GM12878 (cell line): Measurements from ENCODE around the gene FGF12. TPM values are rescaled to one million over a fixed set of nuclear protein-coding genes. Genes with fewer than 3 reads are reported as not detected.

Source experiments
- ATAC-seq: fragments of 200-7000 bp; cut with Tn5 transposase; 3 replicates; pipeline ENCODE4 v1.9.1; 2020; ENCODE audit warnings: mild to moderate bottlenecking, moderate library complexity
- BruUV-seq: library from RNA; stranded (reverse); fragments of 400-500 nt; replicated peaks from 2 replicates; lab custom pipeline; 2021; lab: Mats Ljungman, UMichigan
- CTCF ChIA-PET: fragments of 300-600 bp; sonication (Branson Sonifier 250); formaldehyde crosslinking; extraction: SDS; loops from one replicate; lab custom pipeline; 2021; ENCODE audit warnings: inconsistent platforms; lab: Yijun Ruan, JAX
- POLR2A ChIA-PET: fragments of 350-600 bp; formaldehyde crosslinking; extraction: SDS; loops from one replicate; lab custom pipeline; 2021; ENCODE audit warnings: inconsistent platforms; lab: Charles Lee
- RAD21 ChIA-PET: fragments of 300-600 bp; sonication (Branson Sonifier 250); formaldehyde crosslinking; loops from one replicate; lab custom pipeline; 2023; ENCODE audit warnings: antibody characterized with exemption; ENCODE audit not compliant: unreplicated experiment; lab: Charles Lee
- SMC1A ChIA-PET: fragments of 300-600 bp; sonication (Branson Sonifier 250); formaldehyde crosslinking; loops from one replicate; lab custom pipeline; 2023; ENCODE audit not compliant: unreplicated experiment, uncharacterized antibody; lab: Charles Lee
- DNase-seq: peaks from one replicate; pipeline ENCODE4 v3.0.0-alpha.2; 2011; ENCODE audit warnings: low read depth, low spot score
- FAIRE-seq: peaks from 3 replicates; lab custom pipeline; 2011; peaks lifted over from hg19 to GRCh38; lab: Jason Lieb, UNC
- H2AFZ ChIP-seq: 2 replicates; pipeline ENCODE4 v1.6.0; 2011; ENCODE audit warnings: low read depth, low read length, control low read depth; ENCODE audit not compliant: control insufficient read depth
- H3K27ac ChIP-seq: 2 replicates; pipeline ENCODE4 v1.5.1; 2011; ENCODE audit warnings: control low read depth; ENCODE audit not compliant: control insufficient read depth, insufficient read depth
- H3K27me3 ChIP-seq, 2 experiments: replicated peaks in 1 of 2; 2 replicates each; pipeline versions ENCODE4 v1.6.0 to v1.6.1; 2011; ENCODE audit warnings: low read length in 1 of 2; ENCODE audit not compliant: control insufficient read depth in 2 of 2, insufficient read depth in 2 of 2
- H3K36me3 ChIP-seq, 2 experiments: 2 replicates each; pipeline ENCODE4 v1.5.1; 2011; ENCODE audit warnings: low read length in 1 of 2; ENCODE audit not compliant: control insufficient read depth in 2 of 2, insufficient read depth in 2 of 2
- H3K4me1 ChIP-seq: 2 replicates; pipeline ENCODE4 v1.6.1; 2011; ENCODE audit warnings: mild to moderate bottlenecking, low read length, moderate library complexity, mixed read lengths; ENCODE audit not compliant: control insufficient read depth, insufficient read depth
- H3K4me2 ChIP-seq: 2 replicates; pipeline ENCODE4 v1.6.0; 2011; ENCODE audit warnings: control low read depth; ENCODE audit not compliant: control insufficient read depth, insufficient read depth
- H3K4me3 ChIP-seq: fragments of 200-600 bp; sonication (generic); 2 replicates; pipeline ENCODE4 v1.5.1; 2016
- H3K79me2 ChIP-seq: 2 replicates; pipeline ENCODE4 v1.6.0; 2011; ENCODE audit warnings: low read length; ENCODE audit not compliant: control insufficient read depth, insufficient read depth
- H3K9ac ChIP-seq: 2 replicates; pipeline ENCODE4 v1.8.0; 2011; ENCODE audit warnings: low read length, control low read depth, mixed read lengths; ENCODE audit not compliant: control insufficient read depth, insufficient read depth
- H3K9me3 ChIP-seq: replicated peaks from 3 replicates; pipeline ENCODE4 v1.5.1; 2011; ENCODE audit warnings: mild to moderate bottlenecking, low read length; ENCODE audit not compliant: control insufficient read depth, insufficient read depth
- H4K20me1 ChIP-seq: 2 replicates; pipeline ENCODE4 v1.6.0; 2011; ENCODE audit not compliant: control insufficient read depth, insufficient read depth
- EP300 ChIP-seq, 2 experiments: fragments of 150-350 bp in 1 of 2; IDR thresholded peaks; 2 replicates each; pipeline ENCODE4 v1.6.1; 2011 to 2012; ENCODE audit warnings: low read depth in 2 of 2, low read length in 2 of 2, borderline replicate concordance in 1 of 2, improper control_type of control experiment in 1 of 2, inconsistent platforms in 1 of 2; ENCODE audit not compliant: control insufficient read depth in 1 of 2
- JUNB ChIP-seq: IDR thresholded peaks from 2 replicates; pipeline ENCODE4 v1.6.1; 2016; ENCODE audit warnings: antibody characterized with exemption, mild to moderate bottlenecking
- MYC ChIP-seq: IDR thresholded peaks from 2 replicates; pipeline ENCODE4 v1.6.1; 2011; ENCODE audit warnings: mild to moderate bottlenecking, low read length, moderate library complexity, inconsistent platforms; ENCODE audit not compliant: insufficient read depth, insufficient replicate concordance, insufficient read length, severe bottlenecking
- SMARCA5 ChIP-seq: fragments of 450-650 bp; IDR thresholded peaks from 2 replicates; pipeline ENCODE4 v1.6.1; 2017; ENCODE audit warnings: mild to moderate bottlenecking
- STAT3 ChIP-seq: IDR thresholded peaks from 2 replicates; pipeline ENCODE4 v1.6.1; 2011; ENCODE audit warnings: low read depth, low read length, improper control_type of control experiment
- SUPT20H ChIP-seq: IDR thresholded peaks from 2 replicates; pipeline ENCODE4 v1.6.1; 2011; ENCODE audit warnings: low read depth, mild to moderate bottlenecking, low read length, moderate library complexity, borderline replicate concordance; ENCODE audit not compliant: control insufficient read depth
- TAF1 ChIP-seq: IDR thresholded peaks from 2 replicates; pipeline ENCODE4 v1.6.1; 2011; ENCODE audit warnings: mild to moderate bottlenecking, low read depth, low read length, borderline replicate concordance
- ZNF217 ChIP-seq: fragments of 450-650 bp; IDR thresholded peaks from 2 replicates; pipeline ENCODE4 v1.6.1; 2017; ENCODE audit warnings: antibody characterized with exemption, mild to moderate bottlenecking
- WGBS: methylation state at CpG from one replicate; pipeline ENCODE4 v1.1.6; 2016; ENCODE audit warnings: low lambda C conversion rate; ENCODE audit not compliant: insufficient replicate concordance, insufficient coverage; ENCODE audit errors: missing lambda C conversion rate; 5-methylcytosine and 5-hydroxymethylcytosine counted together
- in situ Hi-C: fragments of 300-500 bp; cut with MboI; formaldehyde crosslinking; loops from 9 replicates; pipeline ENCODE4 v1.14.3; 2018; ENCODE audit warnings: mixed read lengths
- intact Hi-C: fragments of 100-400 bp; cut with micrococcal nuclease; formaldehyde crosslinking; loops from one replicate; pipeline ENCODE4 v1.14.2; 2022; ENCODE audit not compliant: unreplicated experiment
- polyA plus RNA-seq, 11 experiments: library from polyadenylated mRNA; depleted of rRNA in 4 of 11; unstranded in 6 of 11; stranded (reverse) in 5 of 11; fragments of >200 nt; fragmentation: Nextera tagmentation in 4 of 11; fragmentation: Illumina TruSeq in 1 of 11; extraction: Ambion mirVana in 4 of 11; extraction: Trizol in 1 of 11; gene quantifications; 1 replicate in 1 of 11; 2 replicates in 10 of 11; pipeline versions ENCODE4 v1.2.1 to v1.2.3, GENCODE V29; 2011 to 2016; ENCODE audit warnings: inconsistent platforms in 2 of 11, missing spikeins in 2 of 11, low read depth in 1 of 11
- total RNA-seq, 4 experiments: library from RNA; depleted of rRNA in 3 of 4; stranded (reverse); fragments of >200 nt in 3 of 4; fragmentation: Illumina TruSeq in 1 of 4; extraction: Trizol in 1 of 4; gene quantifications; 2 replicates each; pipeline versions ENCODE4 v1.2.1 to v1.2.3, GENCODE V29; 2013 to 2021
- TF ChIP-seq, protein P1 (sequence below): IDR thresholded peaks from 2 replicates; pipeline ENCODE4 v1.6.1; 2011; ENCODE audit warnings: low read depth, mild to moderate bottlenecking, low read length, moderate library complexity, borderline replicate concordance; ENCODE audit errors: extremely low read depth
- TF ChIP-seq, protein P2 (sequence below): IDR thresholded peaks from 2 replicates; pipeline ENCODE4 v1.6.1; 2012; ENCODE audit warnings: improper control_type of control experiment, low read depth, low read length; ENCODE audit not compliant: insufficient replicate concordance
- TF ChIP-seq, protein P3 (sequence below): fragments of 450-650 bp; IDR thresholded peaks from 2 replicates; pipeline ENCODE4 v1.6.1; 2017; ENCODE audit warnings: borderline replicate concordance
- TF ChIP-seq, protein P4 (sequence below): fragments of 450-650 bp; IDR thresholded peaks from 2 replicates; pipeline ENCODE4 v1.6.1; 2017; ENCODE audit warnings: mild to moderate bottlenecking, moderate library complexity

FGF12 gene
- total and polyA plus RNA-seq, 10 of the 15 experiments (the other 5 are each of a cell fraction or from before 2014, with no cell fraction given) = 0.03 to 0.43 (median 0.13) TPM; not detected in 7

DNA sequence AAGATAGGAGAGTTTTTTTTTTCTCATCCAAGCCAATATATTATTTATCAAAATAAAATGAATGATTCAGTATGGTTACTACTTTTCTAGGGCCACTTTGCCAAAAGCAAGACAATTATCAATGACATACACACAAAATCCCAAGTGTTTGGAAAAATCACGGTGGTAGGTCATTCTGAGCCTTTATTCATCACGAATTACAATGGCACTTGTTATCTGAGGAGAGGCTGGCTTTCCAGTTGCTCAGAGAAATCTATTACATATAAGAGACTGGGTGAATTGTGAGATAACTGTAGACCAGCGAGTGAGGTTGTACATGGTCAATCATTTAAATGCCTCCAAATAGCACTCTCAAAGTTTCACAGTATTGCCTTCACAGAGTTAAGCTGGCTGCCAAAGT lies 20.4 kb upstream of the FGF12 start:
- 0% methylated on average over 3 of the region's 3 CpGs for WGBS
- Histone ChIP-seq H3K27ac (no peak overlapping the region), H3K4me3 (no peak overlapping the region), H3K4me2 (no peak overlapping the region), H3K4me1 (no peaks in the 10 kb centered on the region), H3K9ac (no peak overlapping the region), H2AFZ (no peak overlapping the region), H3K36me3 (no peaks in the 10 kb centered on the region), H3K27me3 (no peaks in the 10 kb centered on the region), H3K79me2 (no peaks in the 10 kb centered on the region), H3K9me3 (no peaks in the 10 kb centered on the region), H4K20me1 (no peaks in the 10 kb centered on the region)
- intact Hi-C loops (no loop called here), in situ Hi-C loops (no loop called here)
- DNase-seq = no peak
- RAD21 ChIA-PET = no interaction called here
- SMC1A ChIA-PET = no interaction called here
- FAIRE-seq = no peak
- CTCF ChIA-PET = no interaction called here
- POLR2A ChIA-PET = no interaction called here
- ATAC-seq = no peak
- BruUV-seq = no TSS peak
- TF ChIP-seq, protein P1, sequence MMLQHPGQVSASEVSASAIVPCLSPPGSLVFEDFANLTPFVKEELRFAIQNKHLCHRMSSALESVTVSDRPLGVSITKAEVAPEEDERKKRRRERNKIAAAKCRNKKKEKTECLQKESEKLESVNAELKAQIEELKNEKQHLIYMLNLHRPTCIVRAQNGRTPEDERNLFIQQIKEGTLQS = no peak
- TF ChIP-seq EP300 (IDR thresholded peaks at IDR 0.05; ENCODE audit: borderline replicate concordance in 1 of 2, control insufficient read depth in 1 of 2, low read depth in 2 of 2, low read length in 2 of 2) = no peak
- TF ChIP-seq JUNB = no peak
- TF ChIP-seq SMARCA5 = no peak
- TF ChIP-seq, protein P2, sequence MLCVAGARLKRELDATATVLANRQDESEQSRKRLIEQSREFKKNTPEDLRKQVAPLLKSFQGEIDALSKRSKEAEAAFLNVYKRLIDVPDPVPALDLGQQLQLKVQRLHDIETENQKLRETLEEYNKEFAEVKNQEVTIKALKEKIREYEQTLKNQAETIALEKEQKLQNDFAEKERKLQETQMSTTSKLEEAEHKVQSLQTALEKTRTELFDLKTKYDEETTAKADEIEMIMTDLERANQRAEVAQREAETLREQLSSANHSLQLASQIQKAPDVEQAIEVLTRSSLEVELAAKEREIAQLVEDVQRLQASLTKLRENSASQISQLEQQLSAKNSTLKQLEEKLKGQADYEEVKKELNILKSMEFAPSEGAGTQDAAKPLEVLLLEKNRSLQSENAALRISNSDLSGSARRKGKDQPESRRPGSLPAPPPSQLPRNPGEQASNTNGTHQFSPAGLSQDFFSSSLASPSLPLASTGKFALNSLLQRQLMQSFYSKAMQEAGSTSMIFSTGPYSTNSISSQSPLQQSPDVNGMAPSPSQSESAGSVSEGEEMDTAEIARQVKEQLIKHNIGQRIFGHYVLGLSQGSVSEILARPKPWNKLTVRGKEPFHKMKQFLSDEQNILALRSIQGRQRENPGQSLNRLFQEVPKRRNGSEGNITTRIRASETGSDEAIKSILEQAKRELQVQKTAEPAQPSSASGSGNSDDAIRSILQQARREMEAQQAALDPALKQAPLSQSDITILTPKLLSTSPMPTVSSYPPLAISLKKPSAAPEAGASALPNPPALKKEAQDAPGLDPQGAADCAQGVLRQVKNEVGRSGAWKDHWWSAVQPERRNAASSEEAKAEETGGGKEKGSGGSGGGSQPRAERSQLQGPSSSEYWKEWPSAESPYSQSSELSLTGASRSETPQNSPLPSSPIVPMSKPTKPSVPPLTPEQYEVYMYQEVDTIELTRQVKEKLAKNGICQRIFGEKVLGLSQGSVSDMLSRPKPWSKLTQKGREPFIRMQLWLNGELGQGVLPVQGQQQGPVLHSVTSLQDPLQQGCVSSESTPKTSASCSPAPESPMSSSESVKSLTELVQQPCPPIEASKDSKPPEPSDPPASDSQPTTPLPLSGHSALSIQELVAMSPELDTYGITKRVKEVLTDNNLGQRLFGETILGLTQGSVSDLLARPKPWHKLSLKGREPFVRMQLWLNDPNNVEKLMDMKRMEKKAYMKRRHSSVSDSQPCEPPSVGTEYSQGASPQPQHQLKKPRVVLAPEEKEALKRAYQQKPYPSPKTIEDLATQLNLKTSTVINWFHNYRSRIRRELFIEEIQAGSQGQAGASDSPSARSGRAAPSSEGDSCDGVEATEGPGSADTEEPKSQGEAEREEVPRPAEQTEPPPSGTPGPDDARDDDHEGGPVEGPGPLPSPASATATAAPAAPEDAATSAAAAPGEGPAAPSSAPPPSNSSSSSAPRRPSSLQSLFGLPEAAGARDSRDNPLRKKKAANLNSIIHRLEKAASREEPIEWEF = no peak
- no peak for TF ChIP-seq SUPT20H
- TF ChIP-seq, protein P3, sequence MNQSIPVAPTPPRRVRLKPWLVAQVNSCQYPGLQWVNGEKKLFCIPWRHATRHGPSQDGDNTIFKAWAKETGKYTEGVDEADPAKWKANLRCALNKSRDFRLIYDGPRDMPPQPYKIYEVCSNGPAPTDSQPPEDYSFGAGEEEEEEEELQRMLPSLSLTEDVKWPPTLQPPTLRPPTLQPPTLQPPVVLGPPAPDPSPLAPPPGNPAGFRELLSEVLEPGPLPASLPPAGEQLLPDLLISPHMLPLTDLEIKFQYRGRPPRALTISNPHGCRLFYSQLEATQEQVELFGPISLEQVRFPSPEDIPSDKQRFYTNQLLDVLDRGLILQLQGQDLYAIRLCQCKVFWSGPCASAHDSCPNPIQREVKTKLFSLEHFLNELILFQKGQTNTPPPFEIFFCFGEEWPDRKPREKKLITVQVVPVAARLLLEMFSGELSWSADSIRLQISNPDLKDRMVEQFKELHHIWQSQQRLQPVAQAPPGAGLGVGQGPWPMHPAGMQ = no peak
- no peak for TF ChIP-seq TAF1
- no peak for TF ChIP-seq MYC
- no peak for TF ChIP-seq ZNF217
- TF ChIP-seq, protein P4, sequence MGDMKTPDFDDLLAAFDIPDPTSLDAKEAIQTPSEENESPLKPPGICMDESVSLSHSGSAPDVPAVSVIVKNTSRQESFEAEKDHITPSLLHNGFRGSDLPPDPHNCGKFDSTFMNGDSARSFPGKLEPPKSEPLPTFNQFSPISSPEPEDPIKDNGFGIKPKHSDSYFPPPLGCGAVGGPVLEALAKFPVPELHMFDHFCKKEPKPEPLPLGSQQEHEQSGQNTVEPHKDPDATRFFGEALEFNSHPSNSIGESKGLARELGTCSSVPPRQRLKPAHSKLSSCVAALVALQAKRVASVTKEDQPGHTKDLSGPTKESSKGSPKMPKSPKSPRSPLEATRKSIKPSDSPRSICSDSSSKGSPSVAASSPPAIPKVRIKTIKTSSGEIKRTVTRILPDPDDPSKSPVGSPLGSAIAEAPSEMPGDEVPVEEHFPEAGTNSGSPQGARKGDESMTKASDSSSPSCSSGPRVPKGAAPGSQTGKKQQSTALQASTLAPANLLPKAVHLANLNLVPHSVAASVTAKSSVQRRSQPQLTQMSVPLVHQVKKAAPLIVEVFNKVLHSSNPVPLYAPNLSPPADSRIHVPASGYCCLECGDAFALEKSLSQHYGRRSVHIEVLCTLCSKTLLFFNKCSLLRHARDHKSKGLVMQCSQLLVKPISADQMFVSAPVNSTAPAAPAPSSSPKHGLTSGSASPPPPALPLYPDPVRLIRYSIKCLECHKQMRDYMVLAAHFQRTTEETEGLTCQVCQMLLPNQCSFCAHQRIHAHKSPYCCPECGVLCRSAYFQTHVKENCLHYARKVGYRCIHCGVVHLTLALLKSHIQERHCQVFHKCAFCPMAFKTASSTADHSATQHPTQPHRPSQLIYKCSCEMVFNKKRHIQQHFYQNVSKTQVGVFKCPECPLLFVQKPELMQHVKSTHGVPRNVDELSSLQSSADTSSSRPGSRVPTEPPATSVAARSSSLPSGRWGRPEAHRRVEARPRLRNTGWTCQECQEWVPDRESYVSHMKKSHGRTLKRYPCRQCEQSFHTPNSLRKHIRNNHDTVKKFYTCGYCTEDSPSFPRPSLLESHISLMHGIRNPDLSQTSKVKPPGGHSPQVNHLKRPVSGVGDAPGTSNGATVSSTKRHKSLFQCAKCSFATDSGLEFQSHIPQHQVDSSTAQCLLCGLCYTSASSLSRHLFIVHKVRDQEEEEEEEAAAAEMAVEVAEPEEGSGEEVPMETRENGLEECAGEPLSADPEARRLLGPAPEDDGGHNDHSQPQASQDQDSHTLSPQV = no peak
- TF ChIP-seq STAT3 = no peak
